Measurements from ENCODE around the gene USP30.

USP30 gene

GRCh38 chr12:109098651-109099050 lies 46.3 kb downstream of the USP30 start:
- no peak for DNase-seq

- no peak for DNase-seq
These were observed 47.1 kb downstream of the USP30 start for GRCh38 chr12:109099431-109100020.

GRCh38 chr12:109100741-109101140 lies 48.4 kb downstream of the USP30 start:
- DNase-seq = no peak

- DNase-seq = no peak
These were observed 50.1 kb downstream of the USP30 start for GRCh38 chr12:109102491-109102890.

- DNase-seq = no peak
These were observed 52.8 kb downstream of the USP30 start for GRCh38 chr12:109105176-109105575.

GRCh38 chr12:109109746-109110350 lies 57.5 kb downstream of the USP30 start:
- no peak for DNase-seq

GRCh38 chr12:109110988-109111495 lies 58.7 kb downstream of the USP30 start:
- DNase-seq = no peak

- DNase-seq = no peak
These were observed 60.5 kb downstream of the USP30 start for GRCh38 chr12:109112720-109113465.

GRCh38 chr12:109113661-109114321 lies 61.4 kb downstream of the USP30 start:
- DNase-seq = no peak

- no peak for DNase-seq
These were observed 62.3 kb downstream of the USP30 start for GRCh38 chr12:109114644-109115043.

- DNase-seq = no peak
These were observed 63.0 kb downstream of the USP30 start for GRCh38 chr12:109115404-109115757.

GRCh38 chr12:109115758-109116610 lies 63.6 kb downstream of the USP30 start, which contains the start of gene ACACB:
TSS of gene ACACB (plus strand) at chr12:109116587. CDS start at chr12:109139406, 22,819 bp downstream.
- DNase-seq = no peak

- no peak for DNase-seq
These were observed 64.2 kb downstream of the USP30 start for GRCh38 chr12:109116611-109116949.

- DNase-seq = no peak
These were observed 67.7 kb downstream of the USP30 start for GRCh38 chr12:109120095-109120494.

- no peak for DNase-seq
These were observed 68.2 kb downstream of the USP30 start for GRCh38 chr12:109120557-109120956.

- DNase-seq = no peak
These were observed 69.0 kb downstream of the USP30 start for GRCh38 chr12:109121346-109121880.

GRCh38 chr12:109124878-109125648 lies 72.7 kb downstream of the USP30 start:
- no peak for DNase-seq

- DNase-seq = no peak
These were observed 73.4 kb downstream of the USP30 start for GRCh38 chr12:109125791-109126190.

- no peak for DNase-seq
These were observed 74.4 kb downstream of the USP30 start for GRCh38 chr12:109126784-109127183.

- no peak for DNase-seq
These were observed 75.3 kb downstream of the USP30 start for GRCh38 chr12:109127533-109128242.

Data from COR-L47 (cell line).